Hepatocyte (in vitro differentiated cells): ENCODE measurements around the gene CCDC127. TPM values are rescaled to one million over a fixed set of nuclear protein-coding genes. Genes with fewer than 3 reads are reported as not detected.

Source experiments
- DNase-seq: peaks from one replicate; pipeline ENCODE4 v3.0.0-alpha.2; 2016; ENCODE audit warnings: low spot score
- H2AFZ ChIP-seq: fragments of 200-600 bp; sonication (generic); 2 replicates; pipeline ENCODE4 v1.6.0; 2016; ENCODE audit warnings: antibody characterized with exemption, mild to moderate bottlenecking
- H3K27ac ChIP-seq: fragments of 200-600 bp; sonication (generic); 2 replicates; pipeline ENCODE4 v1.5.1; 2016; ENCODE audit warnings: mild to moderate bottlenecking
- H3K27me3 ChIP-seq: fragments of 200-600 bp; sonication (generic); 2 replicates; pipeline ENCODE4 v1.6.1; 2016
- H3K36me3 ChIP-seq: fragments of 200-600 bp; sonication (generic); replicated peaks from 2 replicates; pipeline ENCODE4 v1.5.1; 2016; ENCODE audit warnings: low read depth; ENCODE audit not compliant: insufficient read depth
- H3K4me1 ChIP-seq: fragments of 200-600 bp; sonication (generic); 2 replicates; pipeline ENCODE4 v1.5.1; 2016; ENCODE audit warnings: mild to moderate bottlenecking, moderate library complexity; ENCODE audit not compliant: insufficient read depth
- H3K4me2 ChIP-seq: fragments of 200-600 bp; sonication (generic); 2 replicates; pipeline ENCODE4 v1.6.0; 2016
- H3K4me3 ChIP-seq: fragments of 200-600 bp; sonication (generic); 2 replicates; pipeline ENCODE4 v1.5.1; 2016; ENCODE audit warnings: mild to moderate bottlenecking
- H3K79me2 ChIP-seq: fragments of 200-600 bp; sonication (generic); 2 replicates; pipeline ENCODE4 v1.6.0; 2017; ENCODE audit warnings: mild to moderate bottlenecking
- H3K9me2 ChIP-seq: fragments of 200-600 bp; sonication (generic); replicated peaks from 2 replicates; pipeline ENCODE4 v1.6.0; 2017; ENCODE audit warnings: mild to moderate bottlenecking; ENCODE audit not compliant: insufficient read depth
- H3K9me3 ChIP-seq: fragments of 200-600 bp; sonication (generic); 2 replicates; pipeline ENCODE4 v1.5.1; 2016; ENCODE audit warnings: low read depth, mild to moderate bottlenecking
- H4K20me1 ChIP-seq: fragments of 200-600 bp; sonication (generic); 2 replicates; pipeline ENCODE4 v1.6.0; 2016; ENCODE audit warnings: mild to moderate bottlenecking; ENCODE audit not compliant: insufficient read depth, poor library complexity, severe bottlenecking
- EZH2 ChIP-seq: fragments of 200-600 bp; sonication (generic); IDR thresholded peaks from 2 replicates; pipeline ENCODE4 v1.6.1; 2016; ENCODE audit warnings: antibody characterized with exemption, mild to moderate bottlenecking, borderline replicate concordance
- EZH2phosphoT487 ChIP-seq: fragments of 200-600 bp; sonication (generic); IDR thresholded peaks from one replicate; pipeline ENCODE4 v1.6.1; 2018; ENCODE audit warnings: antibody characterized with exemption, mild to moderate bottlenecking, low read depth, moderate library complexity; ENCODE audit not compliant: unreplicated experiment, severe bottlenecking
- WGBS: methylation state at CpG from one replicate; pipeline ENCODE4 v1.1.6; 2016; ENCODE audit warnings: low lambda C conversion rate; ENCODE audit errors: missing lambda C conversion rate; 5-methylcytosine and 5-hydroxymethylcytosine counted together
- polyA plus RNA-seq: library from polyadenylated mRNA; unstranded; fragments of >200 nt; fragmentation: Nextera tagmentation; extraction: Ambion mirVana; gene quantifications from 2 replicates; pipeline ENCODE4 v1.2.1, GENCODE V29; 2016
- total RNA-seq: library from RNA; depleted of rRNA; stranded (reverse); fragments of >200 nt; gene quantifications from 2 replicates; pipeline ENCODE4 v1.2.3, GENCODE V29; 2014
- TF ChIP-seq, protein P1 (sequence below): fragments of 200-600 bp; sonication (generic); IDR thresholded peaks from 2 replicates; pipeline ENCODE4 v1.5.1; 2016; ENCODE audit warnings: antibody characterized with exemption, mild to moderate bottlenecking; ENCODE audit not compliant: poor library complexity

CCDC127 gene
- total and polyA plus RNA-seq, 2 experiments from 2014 or later, result 4.8 to 13.7 TPM

DNA sequence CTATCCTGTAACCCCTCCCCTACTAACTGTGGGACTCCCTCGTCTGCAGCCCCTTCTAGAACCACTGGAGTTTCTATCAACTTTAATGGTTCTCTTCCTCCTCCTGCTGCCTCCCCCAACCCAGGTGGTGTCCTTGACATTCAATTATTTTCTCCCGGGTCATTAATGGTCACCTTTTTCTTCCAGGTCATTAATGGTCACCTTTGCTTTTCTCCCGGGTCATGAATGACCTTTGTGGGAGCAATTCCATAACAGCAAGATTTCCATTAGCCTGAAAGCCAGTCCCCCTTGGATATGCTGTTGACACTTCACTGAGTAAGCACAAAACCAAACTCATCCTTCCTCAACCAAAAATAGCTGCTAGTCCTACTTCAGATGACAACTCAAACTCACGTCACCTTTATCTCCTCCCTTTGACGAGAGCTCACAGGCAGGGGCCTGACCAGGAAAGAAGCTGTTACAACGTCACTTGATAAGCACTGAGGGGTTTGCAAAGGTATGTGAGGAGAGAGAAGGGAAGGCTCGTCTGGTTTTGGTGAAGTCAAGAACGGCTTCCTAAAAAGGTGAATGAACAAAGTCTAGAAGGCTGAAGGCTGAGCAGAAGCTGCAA lies 10.9 kb downstream of the CCDC127 start:
- peaks cover 32% of the 10 kb centered on the region for H4K20me1 ChIP-seq
- H3K27ac ChIP-seq, result no peak overlapping the region
- H3K36me3 ChIP-seq, result no peaks in the 10 kb centered on the region
- H3K4me1 ChIP-seq, result no peaks in the 10 kb centered on the region
- H3K9me2 ChIP-seq, result no peaks in the 10 kb centered on the region
- no peak for TF ChIP-seq EZH2
- TF ChIP-seq EZH2phosphoT487, result no peak
- H3K27me3 ChIP-seq, result no peaks in the 10 kb centered on the region
- peaks cover 45% of the 10 kb centered on the region for H3K79me2 ChIP-seq
- no peak overlapping the region for H3K4me2 ChIP-seq
- DNase-seq, result no peak
- WGBS, result 77% methylated on average over 8 of the region's 8 CpGs
- H2AFZ ChIP-seq, result no peak overlapping the region
- no peaks in the 10 kb centered on the region for H3K9me3 ChIP-seq
- no peak overlapping the region for H3K4me3 ChIP-seq

DNA sequence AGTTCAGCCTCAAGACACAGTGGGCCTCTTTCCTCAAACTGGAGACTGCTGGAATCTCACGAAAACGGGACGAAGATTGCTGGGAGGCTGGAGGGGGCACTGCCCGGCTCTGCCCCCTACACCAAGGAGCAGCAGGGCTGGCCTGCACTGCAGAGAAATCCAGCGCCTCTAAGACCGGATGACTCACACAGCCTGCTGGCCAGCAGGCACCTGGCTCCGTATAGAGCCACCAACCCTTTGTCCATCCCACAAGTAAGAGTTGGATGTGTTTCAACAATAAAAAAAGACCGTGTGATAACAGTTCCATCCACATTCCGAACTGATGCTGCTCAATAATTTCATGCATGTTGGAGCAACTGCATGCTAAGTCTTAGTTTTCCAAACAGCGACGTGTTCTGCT lies 11.5 kb downstream of the CCDC127 start:
- no peak overlapping the region for H2AFZ ChIP-seq
- 76% methylated on average over 11 of the region's 11 CpGs for WGBS
- H4K20me1 ChIP-seq, result peaks cover 32% of the 10 kb centered on the region
- DNase-seq, result no peak
- H3K9me2 ChIP-seq, result no peaks in the 10 kb centered on the region
- peaks cover 45% of the 10 kb centered on the region for H3K79me2 ChIP-seq
- no peaks in the 10 kb centered on the region for H3K4me1 ChIP-seq
- no peak overlapping the region for H3K27ac ChIP-seq
- no peaks in the 10 kb centered on the region for H3K9me3 ChIP-seq
- no peak overlapping the region for H3K4me2 ChIP-seq
- TF ChIP-seq EZH2phosphoT487, result no peak
- TF ChIP-seq EZH2, result no peak
- TF ChIP-seq, protein P1, sequence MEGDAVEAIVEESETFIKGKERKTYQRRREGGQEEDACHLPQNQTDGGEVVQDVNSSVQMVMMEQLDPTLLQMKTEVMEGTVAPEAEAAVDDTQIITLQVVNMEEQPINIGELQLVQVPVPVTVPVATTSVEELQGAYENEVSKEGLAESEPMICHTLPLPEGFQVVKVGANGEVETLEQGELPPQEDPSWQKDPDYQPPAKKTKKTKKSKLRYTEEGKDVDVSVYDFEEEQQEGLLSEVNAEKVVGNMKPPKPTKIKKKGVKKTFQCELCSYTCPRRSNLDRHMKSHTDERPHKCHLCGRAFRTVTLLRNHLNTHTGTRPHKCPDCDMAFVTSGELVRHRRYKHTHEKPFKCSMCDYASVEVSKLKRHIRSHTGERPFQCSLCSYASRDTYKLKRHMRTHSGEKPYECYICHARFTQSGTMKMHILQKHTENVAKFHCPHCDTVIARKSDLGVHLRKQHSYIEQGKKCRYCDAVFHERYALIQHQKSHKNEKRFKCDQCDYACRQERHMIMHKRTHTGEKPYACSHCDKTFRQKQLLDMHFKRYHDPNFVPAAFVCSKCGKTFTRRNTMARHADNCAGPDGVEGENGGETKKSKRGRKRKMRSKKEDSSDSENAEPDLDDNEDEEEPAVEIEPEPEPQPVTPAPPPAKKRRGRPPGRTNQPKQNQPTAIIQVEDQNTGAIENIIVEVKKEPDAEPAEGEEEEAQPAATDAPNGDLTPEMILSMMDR, result no peak
- H3K27me3 ChIP-seq, result no peaks in the 10 kb centered on the region
- no peak overlapping the region for H3K4me3 ChIP-seq
- H3K36me3 ChIP-seq, result no peaks in the 10 kb centered on the region

DNA sequence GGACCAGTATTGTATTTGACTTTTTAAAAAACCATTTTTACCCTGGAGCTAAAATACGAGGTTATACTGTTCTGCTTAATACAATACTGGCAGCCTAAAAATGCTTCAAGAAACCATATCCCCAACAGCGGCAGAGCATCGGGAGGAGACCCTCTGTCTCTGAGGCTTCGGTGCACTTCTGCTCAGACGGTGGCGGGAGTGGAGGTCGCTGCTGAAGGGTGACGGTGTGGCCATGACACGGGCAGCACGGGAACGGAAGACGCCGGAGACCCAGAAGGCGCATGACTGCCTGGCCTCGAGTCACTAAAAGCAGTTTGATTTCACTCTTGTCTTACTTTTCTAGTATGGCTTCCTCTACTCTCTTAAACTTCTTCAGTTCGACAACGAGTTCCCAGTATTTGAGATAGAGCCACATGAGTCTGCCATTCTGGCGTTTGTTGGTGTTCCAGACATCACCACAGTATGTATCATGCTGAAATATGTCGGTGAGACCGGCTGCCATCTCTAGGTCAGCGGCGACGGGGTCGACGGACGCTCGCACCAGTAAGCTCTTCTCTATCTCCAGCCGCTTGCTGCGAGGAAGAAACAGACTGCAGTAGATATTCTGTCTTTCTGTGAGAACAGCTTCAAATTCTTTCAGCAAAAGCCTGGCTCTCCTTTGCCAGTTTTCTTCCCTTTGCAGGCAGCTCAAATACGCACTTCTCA lies 12.8 kb downstream of the CCDC127 start:
- Histone ChIP-seq H3K36me3 (no peaks in the 10 kb centered on the region), H4K20me1 (peaks cover 29% of the 10 kb centered on the region), H2AFZ (no peak overlapping the region), H3K4me2 (no peak overlapping the region), H3K27me3 (no peaks in the 10 kb centered on the region), H3K79me2 (peaks cover 42% of the 10 kb centered on the region), H3K4me1 (no peaks in the 10 kb centered on the region), H3K27ac (no peak overlapping the region), H3K9me2 (no peaks in the 10 kb centered on the region), H3K4me3 (no peak overlapping the region), H3K9me3 (no peaks in the 10 kb centered on the region)
- DNase-seq, result no peak
- over 99% methylated on average over 30 of the region's 30 CpGs for WGBS
- TF ChIP-seq EZH2 (no peak), EZH2phosphoT487 (no peak)
- TF ChIP-seq, protein P1, result no peak

DNA sequence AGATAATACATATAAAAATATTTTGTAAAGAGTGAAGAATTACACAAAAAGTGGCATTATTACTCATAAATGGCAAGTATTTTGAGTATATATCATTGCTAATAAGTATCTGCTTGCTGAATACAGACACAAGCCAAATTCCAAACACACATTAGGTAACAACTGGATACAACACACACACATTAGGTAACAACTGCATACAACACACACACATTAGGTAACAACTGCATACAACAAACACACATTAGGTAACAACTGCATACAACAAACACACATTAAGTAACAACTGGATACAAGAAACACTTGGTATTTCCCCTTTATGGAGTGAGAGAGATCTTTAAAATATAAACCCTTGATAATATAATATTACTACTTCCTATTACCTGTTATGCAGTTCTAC lies 13.5 kb downstream of the CCDC127 start:
- H3K4me1 ChIP-seq, result no peaks in the 10 kb centered on the region
- H3K27me3 ChIP-seq, result no peaks in the 10 kb centered on the region
- H3K36me3 ChIP-seq, result no peaks in the 10 kb centered on the region
- H3K79me2 ChIP-seq, result peaks cover 36% of the 10 kb centered on the region
- H3K27ac ChIP-seq, result no peak overlapping the region
- H3K4me3 ChIP-seq, result no peak overlapping the region
- H3K9me2 ChIP-seq, result no peaks in the 10 kb centered on the region
- peaks cover 22% of the 10 kb centered on the region for H4K20me1 ChIP-seq
- no peaks in the 10 kb centered on the region for H3K9me3 ChIP-seq
- H2AFZ ChIP-seq, result no peak overlapping the region
- H3K4me2 ChIP-seq, result no peak overlapping the region
- DNase-seq, result no peak
- TF ChIP-seq, protein P1, result no peak
- TF ChIP-seq EZH2, result no peak
- TF ChIP-seq EZH2phosphoT487, result no peak
